Adrenal gland (tissue), 12 donors: ENCODE measurements around the gene QSOX2. TPM values are rescaled to one million over a fixed set of nuclear protein-coding genes. Genes with fewer than 3 reads are reported as not detected.

Experiments
- DNase-seq, 7 donors: peaks; one replicate each; pipeline ENCODE4 v3.0.0-alpha.2; 2019 to 2020
- H3K27ac ChIP-seq, 5 donors: fragments of 200-600 bp; sonication (generic) in 4 of 5; 1 replicate in 3 of 5; 2 replicates in 2 of 5; pipeline versions ENCODE4 v1.5.1 to v1.8.0; 2016 to 2020; ENCODE audit warnings: mild to moderate bottlenecking in 1 of 5
- H3K27me3 ChIP-seq: fragments of 200-600 bp; 2 replicates; pipeline ENCODE4 v1.8.0; 2021
- H3K36me3 ChIP-seq, 2 donors: fragments of 200-600 bp; replicated peaks in 1 of 2; 1 replicate in 1 of 2; 2 replicates in 1 of 2; pipeline versions ENCODE4 v1.5.1 to v1.8.0; 2018 to 2022
- H3K4me1 ChIP-seq, 2 donors: fragments of 200-600 bp; replicated peaks in 1 of 2; 1 replicate in 1 of 2; 2 replicates in 1 of 2; pipeline versions ENCODE4 v1.5.1 to v1.8.0; 2018 to 2021
- H3K4me3 ChIP-seq, 4 donors: fragments of 200-600 bp; sonication (generic) in 3 of 4; one replicate each; pipeline ENCODE4 v1.5.1; 2016 to 2018
- H3K9me3 ChIP-seq, 3 donors: fragments of 200-600 bp; sonication (generic) in 1 of 3; replicated peaks in 1 of 3; 1 replicate in 2 of 3; 2 replicates in 1 of 3; pipeline versions ENCODE4 v1.5.1 to v1.8.0; 2016 to 2021
- POLR2A ChIP-seq, 2 donors: fragments of 450-650 bp; IDR thresholded peaks; one replicate each; pipeline ENCODE4 v1.6.1; 2017; ENCODE audit warnings: antibody characterized with exemption in 2 of 2, mild to moderate bottlenecking in 2 of 2, moderate library complexity in 1 of 2
- WGBS, 4 donors: extraction: QIAGEN DNeasy Blood & Tissue Kit in 2 of 4; methylation state at CpG; one replicate each; pipeline versions ENCODE4 v1.1.5 to v1.1.7; 2013 to 2017; 5-methylcytosine and 5-hydroxymethylcytosine counted together
- intact Hi-C, 2 donors: fragments of 100-400 bp; cut with DNase I; formaldehyde crosslinking; loops; one replicate each; pipeline versions ENCODE4 v1.14.1 to v1.15.0; 2022 to 2023
- polyA plus RNA-seq, 3 donors: library from polyadenylated mRNA; stranded (reverse); fragments of 200-250 nt in 2 of 3; fragments of 350-450 nt in 1 of 3; fragmentation: Illumina TruSeq in 1 of 3; extraction: RNeasy Lipid Tissue Mini Kit (QIAGEN cat#74804) in 1 of 3; gene quantifications; one replicate each; pipeline ENCODE4 v1.2.3, GENCODE V29; 2013 to 2014
- total RNA-seq, 9 donors: library from RNA; depleted of rRNA in 4 of 9; stranded (reverse); fragments of >200 nt in 4 of 9; fragments of 120-200 nt in 1 of 9; fragmentation: NEBNext Ultra II Directional in 1 of 9; extraction: Animal tissue kit (Norgen Biotek cat#: 25700) in 1 of 9; gene quantifications; one replicate each; pipeline versions ENCODE4 v1.1.0 to v1.2.4, GENCODE V29; 2013 to 2023
- TF ChIP-seq, protein P1 (sequence below), 6 experiments: fragments of 450-650 bp in 4 of 6; fragments of 200-600 bp in 2 of 6; sonication (generic) in 1 of 6; IDR thresholded peaks; 1 replicate in 5 of 6; 2 replicates in 1 of 6; pipeline versions ENCODE4 v1.5.1 to v1.8.0; 2016 to 2021; ENCODE audit warnings: antibody characterized with exemption in 6 of 6, mild to moderate bottlenecking in 2 of 6, moderate library complexity in 1 of 6
- donor health status: healthy with polysubstance abuse.
- donor health status: Bipolar disorder and iron deficiency.
- donor health status: DM: yes; HTN: yes; CAD: no.
- donor health status: DM: no; HTN: no; CAD: no.
- donor health status: DM: no; HTN: no; CAD: no.
- donor health status: DM: yes; HTN: yes; CAD: no.

QSOX2 gene
- total and polyA plus RNA-seq, 12 donors = 6.4 to 14.3 (median 9.3) TPM

DNA sequence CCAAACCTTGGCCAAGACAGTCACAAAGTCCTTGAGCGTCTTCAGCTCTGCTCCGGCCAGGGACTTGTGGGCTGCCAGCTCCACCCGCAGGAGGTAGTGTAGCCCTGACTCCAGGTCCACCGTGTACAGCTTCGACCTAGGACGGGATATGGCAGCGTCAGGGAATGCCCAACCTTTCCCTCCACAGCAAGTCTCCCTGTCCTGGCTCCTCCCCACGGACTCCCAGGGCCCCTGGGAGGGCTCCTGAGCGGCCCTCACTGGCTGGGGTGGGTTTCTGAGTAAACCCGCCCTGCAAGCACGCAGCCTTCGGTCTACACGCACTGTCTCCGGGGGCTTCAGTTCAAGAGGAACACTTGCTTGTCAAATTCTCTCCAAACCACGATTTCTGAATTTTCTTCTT lies 26.9 kb downstream of the QSOX2 start:
- peaks cover 0 to 23% of the 10 kb centered on the region in 2 donors for H3K36me3 ChIP-seq
- 91 to 95% (median 93%) methylated on average over 12 to 15 of the region's 15 CpGs for WGBS, 4 donors
- no peak for TF ChIP-seq POLR2A (IDR thresholded peaks at IDR 0.05)
- TF ChIP-seq, protein P1, sequence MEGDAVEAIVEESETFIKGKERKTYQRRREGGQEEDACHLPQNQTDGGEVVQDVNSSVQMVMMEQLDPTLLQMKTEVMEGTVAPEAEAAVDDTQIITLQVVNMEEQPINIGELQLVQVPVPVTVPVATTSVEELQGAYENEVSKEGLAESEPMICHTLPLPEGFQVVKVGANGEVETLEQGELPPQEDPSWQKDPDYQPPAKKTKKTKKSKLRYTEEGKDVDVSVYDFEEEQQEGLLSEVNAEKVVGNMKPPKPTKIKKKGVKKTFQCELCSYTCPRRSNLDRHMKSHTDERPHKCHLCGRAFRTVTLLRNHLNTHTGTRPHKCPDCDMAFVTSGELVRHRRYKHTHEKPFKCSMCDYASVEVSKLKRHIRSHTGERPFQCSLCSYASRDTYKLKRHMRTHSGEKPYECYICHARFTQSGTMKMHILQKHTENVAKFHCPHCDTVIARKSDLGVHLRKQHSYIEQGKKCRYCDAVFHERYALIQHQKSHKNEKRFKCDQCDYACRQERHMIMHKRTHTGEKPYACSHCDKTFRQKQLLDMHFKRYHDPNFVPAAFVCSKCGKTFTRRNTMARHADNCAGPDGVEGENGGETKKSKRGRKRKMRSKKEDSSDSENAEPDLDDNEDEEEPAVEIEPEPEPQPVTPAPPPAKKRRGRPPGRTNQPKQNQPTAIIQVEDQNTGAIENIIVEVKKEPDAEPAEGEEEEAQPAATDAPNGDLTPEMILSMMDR (IDR thresholded peaks at IDR 0.05) = no peak
- no peaks in the 10 kb centered on the region for H3K4me1 ChIP-seq
- no peak overlapping the region for H3K4me3 ChIP-seq
- no peaks in the 10 kb centered on the region for H3K27me3 ChIP-seq
- intact Hi-C loops = no loop called here
- no peak for DNase-seq
- no peak overlapping the region for H3K27ac ChIP-seq
- H3K9me3 ChIP-seq = peaks cover 0 to 4% (median 0%) of the 10 kb centered on the region in 3 donors

DNA sequence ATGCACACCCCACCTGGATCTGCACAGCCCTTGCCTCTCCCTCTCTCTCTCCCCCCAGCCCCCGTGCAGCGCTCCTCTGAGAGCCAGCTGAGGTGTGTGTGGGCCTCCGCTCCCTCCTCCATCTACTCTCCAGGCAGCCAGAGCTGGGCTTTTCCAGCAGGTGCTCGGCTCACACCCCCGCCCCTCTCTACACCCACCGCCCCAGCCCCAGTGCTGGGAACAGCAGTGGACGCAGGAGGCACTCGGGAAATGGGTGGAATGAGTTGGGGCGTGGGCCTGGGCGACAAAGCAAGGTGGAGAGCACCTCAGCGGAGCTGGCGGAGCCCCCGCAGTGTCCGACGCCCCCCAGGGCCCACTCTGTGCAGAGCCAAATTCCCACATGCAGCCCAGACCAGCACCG lies 27.3 kb downstream of the QSOX2 start:
- Histone ChIP-seq H3K4me3 (no peak overlapping the region), H3K9me3 (peaks cover 0 to 6% (median 0%) of the 10 kb centered on the region in 3 donors), H3K27me3 (no peaks in the 10 kb centered on the region), H3K4me1 (no peaks in the 10 kb centered on the region), H3K36me3 (peaks cover 0 to 22% of the 10 kb centered on the region in 2 donors), H3K27ac (no peak overlapping the region)
- 90 to 95% (median 94%) methylated on average over 9 to 16 of the region's 16 CpGs for WGBS, 4 donors
- TF ChIP-seq, protein P1 (IDR thresholded peaks at IDR 0.05) = no peak
- TF ChIP-seq POLR2A (IDR thresholded peaks at IDR 0.05) = no peak
- no peak for DNase-seq
- intact Hi-C loops = no loop called here

DNA sequence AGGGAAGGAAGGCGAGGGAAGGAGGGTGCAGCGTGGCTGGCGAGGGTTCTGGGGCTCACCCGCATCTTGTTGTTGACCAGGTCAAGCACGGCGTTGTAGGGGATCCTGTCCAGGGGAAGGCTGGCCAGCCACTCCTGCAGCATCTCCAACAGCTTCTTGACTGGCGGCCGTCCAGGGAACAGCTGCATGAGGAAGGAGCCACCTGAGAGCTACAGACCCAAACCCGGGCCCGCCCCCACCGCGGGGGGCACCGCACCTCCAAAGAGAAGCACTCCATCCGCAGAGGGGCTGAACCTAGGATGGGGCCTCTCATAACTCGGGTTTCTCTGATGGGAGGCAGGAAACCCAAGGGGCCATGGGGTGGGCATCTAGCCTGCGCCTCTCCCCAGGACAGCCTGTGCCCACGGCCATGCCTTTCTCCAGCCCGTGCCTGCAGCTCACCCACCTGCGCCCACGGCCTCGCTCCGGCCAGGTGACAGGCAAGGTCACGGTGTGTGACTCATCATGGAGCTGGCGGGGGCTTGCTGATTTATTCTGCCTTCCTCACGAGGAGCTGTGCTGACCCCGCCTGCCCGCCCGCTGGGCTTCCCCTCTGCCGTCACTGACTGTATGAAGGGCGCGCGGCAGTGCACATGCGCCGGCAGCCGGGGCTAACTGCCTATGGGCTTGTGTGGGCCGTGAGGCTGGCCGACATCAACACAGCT lies 28.9 kb downstream of the QSOX2 start:
- Histone ChIP-seq H3K27ac (no peak overlapping the region), H3K9me3 (peaks cover 0 to 6% (median 0%) of the 10 kb centered on the region in 3 donors), H3K4me3 (no peak overlapping the region), H3K36me3 (peaks cover 0 to 22% of the 10 kb centered on the region in 2 donors), H3K4me1 (no peaks in the 10 kb centered on the region), H3K27me3 (no peaks in the 10 kb centered on the region)
- no peak for DNase-seq
- TF ChIP-seq, protein P1 (IDR thresholded peaks at IDR 0.05) = no peak
- no peak for TF ChIP-seq POLR2A (IDR thresholded peaks at IDR 0.05)
- WGBS, 4 donors = 77 to 96% (median 84%) methylated on average over 5 to 37 of the region's 37 CpGs
- intact Hi-C loops = no loop called here

DNA sequence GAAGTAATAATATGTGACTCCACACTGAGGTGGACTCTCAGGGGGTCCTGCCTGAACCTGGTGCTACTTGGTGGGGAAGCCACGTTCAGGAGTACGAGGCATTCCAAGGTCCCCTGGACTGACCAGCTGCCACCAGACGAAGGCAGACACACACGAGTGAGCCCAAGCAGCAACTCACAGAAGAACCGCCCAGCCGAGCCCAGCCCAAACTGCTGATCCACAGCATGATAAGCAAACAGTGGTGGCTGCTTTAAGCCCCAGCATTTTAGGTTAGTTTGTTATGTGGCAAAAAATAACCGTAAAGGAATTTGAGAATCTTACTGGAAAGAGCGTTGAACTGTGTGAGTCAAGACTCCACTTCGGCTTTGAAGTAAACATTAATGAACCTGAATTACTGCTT lies 31.9 kb downstream of the QSOX2 start:
- intact Hi-C loops = no loop called here
- TF ChIP-seq, protein P1 (IDR thresholded peaks at IDR 0.05) = no peak
- no peak for TF ChIP-seq POLR2A (IDR thresholded peaks at IDR 0.05)
- Histone ChIP-seq H3K27me3 (no peaks in the 10 kb centered on the region), H3K27ac (no peak overlapping the region), H3K36me3 (peaks cover 0 to 21% of the 10 kb centered on the region in 2 donors), H3K9me3 (peaks cover 0 to 6% (median 0%) of the 10 kb centered on the region in 3 donors), H3K4me1 (no peaks in the 10 kb centered on the region), H3K4me3 (no peak overlapping the region)
- no peak for DNase-seq
- 90 to 100% (median 96%) methylated on average over 7 to 9 of the region's 9 CpGs for WGBS, 4 donors
